PC-9 (cell line): ENCODE data around the gene EGLN1.

Experiments used
- CTCF ChIP-seq: fragments of 200-600 bp; sonication (generic); conservative IDR thresholded peaks from 2 replicates; pipeline ENCODE4 v1.6.1; 2017; ENCODE audit warnings: mixed run types, antibody characterized with exemption, mild to moderate bottlenecking, moderate library complexity
- EZH2 ChIP-seq: fragments of 200-600 bp; sonication (generic); IDR thresholded peaks from 2 replicates; pipeline ENCODE4 v1.8.0; 2017; ENCODE audit warnings: antibody characterized with exemption, low read depth

- TF ChIP-seq EZH2 = no peak
- no peak for TF ChIP-seq CTCF
These were observed 38.8 kb downstream of the EGLN1 start for GRCh38 chr1:231383159-231383860.
